ENCODE results near the gene SLC17A6. TPM values are rescaled to one million over a fixed set of nuclear protein-coding genes. Genes with fewer than 3 reads are reported as not detected.

Gene SLC17A6
- total and polyA plus RNA-seq, 2 donors (not counting 1 experiment from before 2014, with no cell fraction given), result not detected

DNA sequence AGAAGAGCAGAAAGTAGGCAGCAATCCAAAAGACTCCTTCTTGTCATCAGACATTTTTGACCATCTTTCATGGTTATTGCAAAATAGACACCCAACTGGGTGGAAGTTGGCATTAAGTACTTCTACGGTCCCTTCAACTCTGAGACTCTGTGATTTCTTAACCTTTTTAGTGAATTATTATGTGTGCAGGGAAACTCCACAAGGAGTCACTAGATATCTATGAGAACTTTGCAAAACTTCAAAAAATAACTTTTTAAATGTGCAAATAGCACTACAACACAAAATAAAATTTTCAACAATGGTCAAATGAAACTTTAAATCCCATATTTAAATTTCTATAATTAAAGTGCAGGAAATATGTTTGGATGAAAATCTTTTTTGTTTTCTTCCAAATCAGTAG is 88.7 kb downstream of the SLC17A6 start:
- no peak overlapping the region for H3K27ac Mint-ChIP-seq
- Histone ChIP-seq H2AFZ (ENCODE audit: insufficient read depth, low read depth, low read length, poor library complexity, severe bottlenecking) (no peak overlapping the region), H3K27ac (ENCODE audit: low read length in 2 of 2) (no peak overlapping the region), H3K4me1 (ENCODE audit: control insufficient read depth in 2 of 2, insufficient read depth in 2 of 2, low read length in 2 of 2) (no peaks in the 10 kb centered on the region), H3K4me3 (ENCODE audit: control extremely low read depth in 1 of 5, extremely low read depth in 1 of 5, insufficient read depth in 1 of 5, low read depth in 2 of 5, low read length in 4 of 5) (no peak overlapping the region), H3K79me2 (ENCODE audit: control insufficient read depth, insufficient read depth, low read length) (no peaks in the 10 kb centered on the region), H3K9me3 (ENCODE audit: control extremely low read depth in 1 of 3, control insufficient read depth in 2 of 3, insufficient read depth in 1 of 3, low read length in 2 of 3) (no peaks in the 10 kb centered on the region), H4K20me1 (ENCODE audit: control insufficient read depth, insufficient read depth, low read length, poor library complexity, severe bottlenecking) (no peaks in the 10 kb centered on the region), H3K4me2 (replicated peaks; ENCODE audit: low read depth, low read length, poor library complexity, severe bottlenecking) (no peak overlapping the region), H3K27me3 (replicated peaks in 1 of 4; ENCODE audit: control extremely low read depth in 1 of 4, control insufficient read depth in 3 of 4, insufficient read depth in 4 of 4, low read length in 3 of 4) (no peaks in the 10 kb centered on the region), H3K9ac (ENCODE audit: low read length) (no peak overlapping the region), H3K36me3 (replicated peaks in 1 of 2; ENCODE audit: control extremely low read depth in 1 of 2, control insufficient read depth in 1 of 2, extremely low read depth in 1 of 2, insufficient read depth in 2 of 2, low read length in 1 of 2) (no peaks in the 10 kb centered on the region)
- peaks cover 3% of the 10 kb centered on the region for H3K27me3 Mint-ChIP-seq
- no peak for ATAC-seq (ENCODE audit: low read depth)
- no peak for DNase-seq
- H3K4me3 Mint-ChIP-seq, result no peak overlapping the region
- WGBS (ENCODE audit: insufficient coverage), result no CpG with 5 or more reads among the region's 1 CpG
- no peaks in the 10 kb centered on the region for H3K9me3 Mint-ChIP-seq (ENCODE audit: insufficient read depth)
- H3K4me1 Mint-ChIP-seq, result no peaks in the 10 kb centered on the region
- TF ChIP-seq, protein P1, sequence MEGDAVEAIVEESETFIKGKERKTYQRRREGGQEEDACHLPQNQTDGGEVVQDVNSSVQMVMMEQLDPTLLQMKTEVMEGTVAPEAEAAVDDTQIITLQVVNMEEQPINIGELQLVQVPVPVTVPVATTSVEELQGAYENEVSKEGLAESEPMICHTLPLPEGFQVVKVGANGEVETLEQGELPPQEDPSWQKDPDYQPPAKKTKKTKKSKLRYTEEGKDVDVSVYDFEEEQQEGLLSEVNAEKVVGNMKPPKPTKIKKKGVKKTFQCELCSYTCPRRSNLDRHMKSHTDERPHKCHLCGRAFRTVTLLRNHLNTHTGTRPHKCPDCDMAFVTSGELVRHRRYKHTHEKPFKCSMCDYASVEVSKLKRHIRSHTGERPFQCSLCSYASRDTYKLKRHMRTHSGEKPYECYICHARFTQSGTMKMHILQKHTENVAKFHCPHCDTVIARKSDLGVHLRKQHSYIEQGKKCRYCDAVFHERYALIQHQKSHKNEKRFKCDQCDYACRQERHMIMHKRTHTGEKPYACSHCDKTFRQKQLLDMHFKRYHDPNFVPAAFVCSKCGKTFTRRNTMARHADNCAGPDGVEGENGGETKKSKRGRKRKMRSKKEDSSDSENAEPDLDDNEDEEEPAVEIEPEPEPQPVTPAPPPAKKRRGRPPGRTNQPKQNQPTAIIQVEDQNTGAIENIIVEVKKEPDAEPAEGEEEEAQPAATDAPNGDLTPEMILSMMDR (IDR thresholded peaks at IDR 0.05), result no peak
- TF ChIP-seq EZH2 (IDR thresholded peaks at IDR 0.05; ENCODE audit: borderline replicate concordance, insufficient read depth, low read depth, low read length, poor library complexity, severe bottlenecking), result no peak
- intact Hi-C loops (cut with micrococcal nuclease), result no loop called here
- POLR2A ChIA-PET, result no interaction called here
- CTCF ChIA-PET, result no interaction called here

Other genes with a start within 250 kb of the SLC17A6 start
- not detected in 2 replicates for gene ANO5, start 145.3 kb upstream of the SLC17A6 start, total RNA-seq
- gene ANO5, start 145.3 kb upstream of the SLC17A6 start, polyA plus RNA-seq, result not detected in 2 replicates